ENCODE results near the gene CAMTA1. TPM values are rescaled to one million over a fixed set of nuclear protein-coding genes. Genes with fewer than 3 reads are reported as not detected.

Gene CAMTA1
- polyA plus RNA-seq, 1 donor (not counting 4 experiments of a cell fraction or from before 2014, with no cell fraction given): 51.4 TPM

DNA sequence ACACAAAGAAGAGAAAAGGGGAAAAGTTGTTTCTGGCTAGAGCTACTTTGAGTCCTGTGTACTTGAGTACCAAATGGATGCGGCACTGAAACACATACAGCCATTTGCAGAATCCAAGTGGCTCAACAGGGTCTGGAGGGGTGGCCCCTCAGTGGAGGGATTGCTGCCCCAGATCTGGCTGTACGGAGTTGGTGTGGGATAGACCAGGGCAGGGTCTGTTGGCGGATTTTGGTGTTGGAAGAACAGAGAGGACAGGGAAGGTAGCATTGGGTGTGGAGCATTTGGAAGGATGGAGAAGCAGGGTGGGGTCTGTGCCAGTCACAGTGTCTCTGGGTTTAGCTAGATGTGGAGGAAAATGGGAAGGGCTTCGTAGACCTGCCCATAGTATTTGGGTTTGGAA, 220.5 kb downstream of the CAMTA1 start:
- Histone ChIP-seq H3K27ac (ENCODE audit: control insufficient read depth, insufficient read depth, low read length) (no peak overlapping the region), H3K4me1 (ENCODE audit: control insufficient read depth, extremely low read depth, insufficient read depth, low read length) (peaks cover 5% of the 10 kb centered on the region), H4K20me1 (ENCODE audit: control insufficient read depth, extremely low read depth, insufficient read depth, low read length) (no peaks in the 10 kb centered on the region), H3K36me3 (ENCODE audit: control insufficient read depth in 2 of 2, extremely low read depth in 1 of 2, insufficient read depth in 2 of 2, low read length in 2 of 2) (no peaks in the 10 kb centered on the region), H3K9ac (ENCODE audit: control insufficient read depth, extremely low read depth, insufficient read depth, low read length) (no peak overlapping the region), H3K9me1 (ENCODE audit: control insufficient read depth, extremely low read depth, insufficient read depth, low read length) (no peaks in the 10 kb centered on the region), H3K9me3 (ENCODE audit: control insufficient read depth, low read depth, low read length) (no peaks in the 10 kb centered on the region), H2AFZ (ENCODE audit: control insufficient read depth, low read length) (no peak overlapping the region), H3K4me2 (ENCODE audit: control insufficient read depth, extremely low read depth, insufficient read depth, low read depth, low read length) (no peak overlapping the region), H3K4me3 (ENCODE audit: control insufficient read depth in 2 of 3, extremely low read depth in 1 of 3, insufficient read depth in 2 of 3, low read depth in 1 of 3, low read length in 3 of 3) (no peak overlapping the region), H3K27me3 (ENCODE audit: control insufficient read depth, extremely low read depth, insufficient read depth, low read length) (peaks cover 12% of the 10 kb centered on the region), H3K79me2 (ENCODE audit: control insufficient read depth, insufficient read depth, low read length) (no peaks in the 10 kb centered on the region)
- no peak for DNase-seq (ENCODE audit: low read depth, low spot score)
- dilution Hi-C loops (cut with MboI; ENCODE audit: extremely low pct_ligation_motif_present, low sequenced_read_pairs): no loop called here
- no peak for FAIRE-seq
- TF ChIP-seq EZH2 (IDR thresholded peaks at IDR 0.05; ENCODE audit: low read length): no peak
- TF ChIP-seq, protein P1, sequence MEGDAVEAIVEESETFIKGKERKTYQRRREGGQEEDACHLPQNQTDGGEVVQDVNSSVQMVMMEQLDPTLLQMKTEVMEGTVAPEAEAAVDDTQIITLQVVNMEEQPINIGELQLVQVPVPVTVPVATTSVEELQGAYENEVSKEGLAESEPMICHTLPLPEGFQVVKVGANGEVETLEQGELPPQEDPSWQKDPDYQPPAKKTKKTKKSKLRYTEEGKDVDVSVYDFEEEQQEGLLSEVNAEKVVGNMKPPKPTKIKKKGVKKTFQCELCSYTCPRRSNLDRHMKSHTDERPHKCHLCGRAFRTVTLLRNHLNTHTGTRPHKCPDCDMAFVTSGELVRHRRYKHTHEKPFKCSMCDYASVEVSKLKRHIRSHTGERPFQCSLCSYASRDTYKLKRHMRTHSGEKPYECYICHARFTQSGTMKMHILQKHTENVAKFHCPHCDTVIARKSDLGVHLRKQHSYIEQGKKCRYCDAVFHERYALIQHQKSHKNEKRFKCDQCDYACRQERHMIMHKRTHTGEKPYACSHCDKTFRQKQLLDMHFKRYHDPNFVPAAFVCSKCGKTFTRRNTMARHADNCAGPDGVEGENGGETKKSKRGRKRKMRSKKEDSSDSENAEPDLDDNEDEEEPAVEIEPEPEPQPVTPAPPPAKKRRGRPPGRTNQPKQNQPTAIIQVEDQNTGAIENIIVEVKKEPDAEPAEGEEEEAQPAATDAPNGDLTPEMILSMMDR (optimal IDR thresholded peaks at IDR 0.05 in 1 of 3, IDR thresholded peaks at IDR 0.05 in 1 of 3, conservative IDR thresholded peaks at IDR 0.05 in 1 of 3; ENCODE audit: extremely low read depth in 1 of 3, insufficient read depth in 2 of 3, low read length in 3 of 3): no peak

DNA sequence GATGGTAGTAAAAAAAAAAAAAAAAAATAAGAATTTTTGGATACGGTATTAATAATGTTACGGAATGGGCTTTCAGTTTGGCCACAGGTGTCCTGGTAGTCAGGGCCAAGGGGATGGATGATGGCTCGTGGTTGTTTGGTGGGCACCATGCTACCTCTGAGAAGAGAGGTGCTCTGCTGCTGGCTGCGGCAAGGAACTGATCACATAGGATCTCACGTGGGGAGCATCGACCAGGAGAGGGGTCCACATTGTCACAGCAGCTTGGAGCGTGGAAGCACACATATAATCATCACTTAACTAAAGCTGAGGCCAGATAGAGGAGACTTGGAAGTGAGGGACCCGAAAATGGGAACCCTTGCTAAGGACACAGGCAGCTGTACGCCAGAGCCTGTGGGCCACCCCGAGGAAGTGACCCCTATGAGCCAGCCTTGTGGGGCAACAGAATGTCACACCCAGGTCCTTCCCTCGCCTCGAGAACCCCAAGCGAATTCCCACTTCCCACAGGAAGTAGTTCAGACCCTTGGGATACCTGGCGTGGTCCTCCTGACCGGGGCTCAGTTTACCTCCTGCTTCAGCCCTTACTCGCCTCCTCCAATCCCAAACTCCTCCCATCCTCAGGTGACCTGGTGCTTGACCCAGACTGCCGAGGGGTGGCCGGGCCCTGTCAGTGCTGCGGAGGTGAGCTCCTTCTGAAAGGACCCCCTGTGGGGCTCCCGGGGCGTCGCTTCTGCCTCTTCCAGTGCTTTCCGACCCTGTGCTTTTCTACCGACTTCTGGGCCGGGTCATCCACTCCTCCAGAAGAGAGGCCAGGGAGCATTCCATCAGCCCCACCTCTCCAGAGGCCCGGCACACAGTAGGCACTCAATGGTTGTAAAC, 222.0 kb downstream of the CAMTA1 start:
- Histone ChIP-seq H3K9me3 (ENCODE audit: control insufficient read depth, low read depth, low read length) (no peaks in the 10 kb centered on the region), H4K20me1 (ENCODE audit: control insufficient read depth, extremely low read depth, insufficient read depth, low read length) (no peaks in the 10 kb centered on the region), H3K36me3 (ENCODE audit: control insufficient read depth in 2 of 2, extremely low read depth in 1 of 2, insufficient read depth in 2 of 2, low read length in 2 of 2) (no peaks in the 10 kb centered on the region), H3K9ac (ENCODE audit: control insufficient read depth, extremely low read depth, insufficient read depth, low read length) (no peak overlapping the region), H3K4me2 (ENCODE audit: control insufficient read depth, extremely low read depth, insufficient read depth, low read depth, low read length) (no peak overlapping the region), H3K4me1 (ENCODE audit: control insufficient read depth, extremely low read depth, insufficient read depth, low read length) (peaks cover 5% of the 10 kb centered on the region), H3K9me1 (ENCODE audit: control insufficient read depth, extremely low read depth, insufficient read depth, low read length) (no peaks in the 10 kb centered on the region), H3K79me2 (ENCODE audit: control insufficient read depth, insufficient read depth, low read length) (no peaks in the 10 kb centered on the region), H2AFZ (ENCODE audit: control insufficient read depth, low read length) (no peak overlapping the region), H3K27ac (ENCODE audit: control insufficient read depth, insufficient read depth, low read length) (no peak overlapping the region), H3K4me3 (ENCODE audit: control insufficient read depth in 2 of 3, extremely low read depth in 1 of 3, insufficient read depth in 2 of 3, low read depth in 1 of 3, low read length in 3 of 3) (no peak overlapping the region), H3K27me3 (ENCODE audit: control insufficient read depth, extremely low read depth, insufficient read depth, low read length) (peaks cover 12% of the 10 kb centered on the region)
- DNase-seq (ENCODE audit: low read depth, low spot score): no peak
- no peak for TF ChIP-seq EZH2 (IDR thresholded peaks at IDR 0.05; ENCODE audit: low read length)
- TF ChIP-seq, protein P1 (optimal IDR thresholded peaks at IDR 0.05 in 1 of 3, IDR thresholded peaks at IDR 0.05 in 1 of 3, conservative IDR thresholded peaks at IDR 0.05 in 1 of 3; ENCODE audit: extremely low read depth in 1 of 3, insufficient read depth in 2 of 3, low read length in 3 of 3): no peak
- FAIRE-seq: no peak
- dilution Hi-C loops (cut with MboI; ENCODE audit: extremely low pct_ligation_motif_present, low sequenced_read_pairs): no loop called here

Measured in keratinocyte (primary cell).